ENCODE measurements around the gene SMKR1.
"Not testable (repeated sequence)": the region's sequence is repeated elsewhere in the genome, so short reads cannot be mapped to it uniquely, and the experiment has no call there.

The SMKR1 gene

GRCh38 chr7:129466796-129467195, 35.5 kb upstream of the SMKR1 start:
- H3K4me1 ChIP-seq (ENCODE audit: control insufficient read depth in 1 of 2, insufficient read depth in 2 of 2, low read length in 2 of 2), result no peaks in the 10 kb centered on the region
- H3K9me3 ChIP-seq (ENCODE audit: control insufficient read depth in 1 of 2, low read length in 2 of 2), result no peaks in the 10 kb centered on the region
- no peak overlapping the region for H3K27ac ChIP-seq (ENCODE audit: low read length)
- H3K27me3 ChIP-seq (ENCODE audit: low read depth, low read length), result no peaks in the 10 kb centered on the region
- H3K4me3 ChIP-seq (ENCODE audit: low read depth in 1 of 2, low read length in 2 of 2), result no peak overlapping the region
- no peaks in the 10 kb centered on the region for H3K36me3 ChIP-seq (ENCODE audit: control insufficient read depth in 1 of 2, insufficient read depth in 2 of 2, low read length in 2 of 2)

- H3K27ac ChIP-seq (ENCODE audit: low read length), result no peak overlapping the region
Measured at GRCh38 chr7:129468087-129468486, 34.2 kb upstream of the SMKR1 start.

GRCh38 chr7:129468547-129468946, 33.8 kb upstream of the SMKR1 start:
- Histone ChIP-seq H3K4me3 (ENCODE audit: low read depth in 1 of 2, low read length in 2 of 2) (no peak overlapping the region), H3K9me3 (ENCODE audit: control insufficient read depth in 1 of 2, low read length in 2 of 2) (no peaks in the 10 kb centered on the region), H3K4me1 (ENCODE audit: control insufficient read depth in 1 of 2, insufficient read depth in 2 of 2, low read length in 2 of 2) (no peaks in the 10 kb centered on the region), H3K27ac (ENCODE audit: low read length) (no peak overlapping the region), H3K27me3 (ENCODE audit: low read depth, low read length) (no peaks in the 10 kb centered on the region), H3K36me3 (ENCODE audit: control insufficient read depth in 1 of 2, insufficient read depth in 2 of 2, low read length in 2 of 2) (no peaks in the 10 kb centered on the region)

More at GRCh38 chr7:129468087-129468486, 34.2 kb upstream of the SMKR1 start:
- Histone ChIP-seq H3K9me3 (ENCODE audit: control insufficient read depth in 1 of 2, low read length in 2 of 2) (no peaks in the 10 kb centered on the region), H3K4me1 (ENCODE audit: control insufficient read depth in 1 of 2, insufficient read depth in 2 of 2, low read length in 2 of 2) (no peaks in the 10 kb centered on the region), H3K4me3 (ENCODE audit: low read depth in 1 of 2, low read length in 2 of 2) (no peak overlapping the region), H3K36me3 (ENCODE audit: control insufficient read depth in 1 of 2, insufficient read depth in 2 of 2, low read length in 2 of 2) (no peaks in the 10 kb centered on the region), H3K27me3 (ENCODE audit: low read depth, low read length) (no peaks in the 10 kb centered on the region)

GRCh38 chr7:129469930-129470329, 32.4 kb upstream of the SMKR1 start:
- Histone ChIP-seq H3K4me3 (ENCODE audit: low read depth in 1 of 2, low read length in 2 of 2) (no peak overlapping the region), H3K36me3 (ENCODE audit: control insufficient read depth in 1 of 2, insufficient read depth in 2 of 2, low read length in 2 of 2) (no peaks in the 10 kb centered on the region), H3K27ac (ENCODE audit: low read length) (no peak overlapping the region)

GRCh38 chr7:129470411-129470810, 31.9 kb upstream of the SMKR1 start:
- Histone ChIP-seq H3K4me3 (ENCODE audit: low read depth in 1 of 2, low read length in 2 of 2) (no peak overlapping the region), H3K4me1 (ENCODE audit: control insufficient read depth in 1 of 2, insufficient read depth in 2 of 2, low read length in 2 of 2) (no peaks in the 10 kb centered on the region), H3K9me3 (ENCODE audit: control insufficient read depth in 1 of 2, low read length in 2 of 2) (no peaks in the 10 kb centered on the region), H3K27ac (ENCODE audit: low read length) (no peak overlapping the region), H3K36me3 (ENCODE audit: control insufficient read depth in 1 of 2, insufficient read depth in 2 of 2, low read length in 2 of 2) (no peaks in the 10 kb centered on the region), H3K27me3 (ENCODE audit: low read depth, low read length) (no peaks in the 10 kb centered on the region)

More at GRCh38 chr7:129469930-129470329, 32.4 kb upstream of the SMKR1 start:
- H3K27me3 ChIP-seq (ENCODE audit: low read depth, low read length), result no peaks in the 10 kb centered on the region
- H3K9me3 ChIP-seq (ENCODE audit: control insufficient read depth in 1 of 2, low read length in 2 of 2), result no peaks in the 10 kb centered on the region
- no peaks in the 10 kb centered on the region for H3K4me1 ChIP-seq (ENCODE audit: control insufficient read depth in 1 of 2, insufficient read depth in 2 of 2, low read length in 2 of 2)

- Histone ChIP-seq H3K4me1 (ENCODE audit: control insufficient read depth in 1 of 2, insufficient read depth in 2 of 2, low read length in 2 of 2) (no peaks in the 10 kb centered on the region), H3K27me3 (ENCODE audit: low read depth, low read length) (no peaks in the 10 kb centered on the region), H3K4me3 (ENCODE audit: low read depth in 1 of 2, low read length in 2 of 2) (no peak overlapping the region), H3K9me3 (ENCODE audit: control insufficient read depth in 1 of 2, low read length in 2 of 2) (no peaks in the 10 kb centered on the region), H3K36me3 (ENCODE audit: control insufficient read depth in 1 of 2, insufficient read depth in 2 of 2, low read length in 2 of 2) (no peaks in the 10 kb centered on the region), H3K27ac (ENCODE audit: low read length) (no peak overlapping the region)
Measured at GRCh38 chr7:129471402-129471827, 30.9 kb upstream of the SMKR1 start.

GRCh38 chr7:129475931-129476330, 26.4 kb upstream of the SMKR1 start:
- not testable (repeated sequence) for H3K9me3 ChIP-seq (ENCODE audit: control insufficient read depth in 1 of 2, low read length in 2 of 2); H3K4me1 ChIP-seq (ENCODE audit: control insufficient read depth in 1 of 2, insufficient read depth in 2 of 2, low read length in 2 of 2); H3K36me3 ChIP-seq (ENCODE audit: control insufficient read depth in 1 of 2, insufficient read depth in 2 of 2, low read length in 2 of 2); H3K4me3 ChIP-seq (ENCODE audit: low read depth in 1 of 2, low read length in 2 of 2); H3K27ac ChIP-seq (ENCODE audit: low read length); H3K27me3 ChIP-seq (ENCODE audit: low read depth, low read length)

- not testable (repeated sequence) for H3K27ac ChIP-seq (ENCODE audit: low read length); H3K4me1 ChIP-seq (ENCODE audit: control insufficient read depth in 1 of 2, insufficient read depth in 2 of 2, low read length in 2 of 2); H3K27me3 ChIP-seq (ENCODE audit: low read depth, low read length); H3K36me3 ChIP-seq (ENCODE audit: control insufficient read depth in 1 of 2, insufficient read depth in 2 of 2, low read length in 2 of 2); H3K9me3 ChIP-seq (ENCODE audit: control insufficient read depth in 1 of 2, low read length in 2 of 2); H3K4me3 ChIP-seq (ENCODE audit: low read depth in 1 of 2, low read length in 2 of 2)
Measured at GRCh38 chr7:129476398-129476797, 25.9 kb upstream of the SMKR1 start.

GRCh38 chr7:129479831-129480230, 22.5 kb upstream of the SMKR1 start:
- H3K9me3 ChIP-seq (ENCODE audit: control insufficient read depth in 1 of 2, low read length in 2 of 2), result peaks cover 0 to 2% of the 10 kb centered on the region in 2 donors

GRCh38 chr7:129480674-129481363, 21.5 kb upstream of the SMKR1 start:
- Histone ChIP-seq H3K27me3 (ENCODE audit: low read depth, low read length) (no peaks in the 10 kb centered on the region), H3K4me1 (ENCODE audit: control insufficient read depth in 1 of 2, insufficient read depth in 2 of 2, low read length in 2 of 2) (no peaks in the 10 kb centered on the region), H3K36me3 (ENCODE audit: control insufficient read depth in 1 of 2, insufficient read depth in 2 of 2, low read length in 2 of 2) (no peaks in the 10 kb centered on the region), H3K9me3 (ENCODE audit: control insufficient read depth in 1 of 2, low read length in 2 of 2) (peaks cover 0 to 2% of the 10 kb centered on the region in 2 donors), H3K27ac (ENCODE audit: low read length) (no peak overlapping the region), H3K4me3 (ENCODE audit: low read depth in 1 of 2, low read length in 2 of 2) (no peak overlapping the region)

More at GRCh38 chr7:129479831-129480230, 22.5 kb upstream of the SMKR1 start:
- no peaks in the 10 kb centered on the region for H3K4me1 ChIP-seq (ENCODE audit: control insufficient read depth in 1 of 2, insufficient read depth in 2 of 2, low read length in 2 of 2)
- H3K4me3 ChIP-seq (ENCODE audit: low read depth in 1 of 2, low read length in 2 of 2), result no peak overlapping the region
- no peak overlapping the region for H3K27ac ChIP-seq (ENCODE audit: low read length)
- no peaks in the 10 kb centered on the region for H3K27me3 ChIP-seq (ENCODE audit: low read depth, low read length)
- H3K36me3 ChIP-seq (ENCODE audit: control insufficient read depth in 1 of 2, insufficient read depth in 2 of 2, low read length in 2 of 2), result no peaks in the 10 kb centered on the region

- not testable (repeated sequence) for H3K4me3 ChIP-seq (ENCODE audit: low read depth in 1 of 2, low read length in 2 of 2); H3K27me3 ChIP-seq (ENCODE audit: low read depth, low read length); H3K27ac ChIP-seq (ENCODE audit: low read length); H3K36me3 ChIP-seq (ENCODE audit: control insufficient read depth in 1 of 2, insufficient read depth in 2 of 2, low read length in 2 of 2); H3K9me3 ChIP-seq (ENCODE audit: control insufficient read depth in 1 of 2, low read length in 2 of 2); H3K4me1 ChIP-seq (ENCODE audit: control insufficient read depth in 1 of 2, insufficient read depth in 2 of 2, low read length in 2 of 2)
Measured at GRCh38 chr7:129481376-129481775, 21.0 kb upstream of the SMKR1 start.

- Histone ChIP-seq H3K36me3 (ENCODE audit: control insufficient read depth in 1 of 2, insufficient read depth in 2 of 2, low read length in 2 of 2) (no peaks in the 10 kb centered on the region), H3K27ac (ENCODE audit: low read length) (no peak overlapping the region), H3K4me1 (ENCODE audit: control insufficient read depth in 1 of 2, insufficient read depth in 2 of 2, low read length in 2 of 2) (no peaks in the 10 kb centered on the region), H3K27me3 (ENCODE audit: low read depth, low read length) (no peaks in the 10 kb centered on the region), H3K4me3 (ENCODE audit: low read depth in 1 of 2, low read length in 2 of 2) (no peak overlapping the region), H3K9me3 (ENCODE audit: control insufficient read depth in 1 of 2, low read length in 2 of 2) (peaks cover 0 to 2% of the 10 kb centered on the region in 2 donors)
Measured at GRCh38 chr7:129482781-129483180, 19.6 kb upstream of the SMKR1 start.
